ENCODE data around the gene SCUBE2. TPM values are rescaled to one million over a fixed set of nuclear protein-coding genes. Genes with fewer than 3 reads are reported as not detected.
A peak's percentile ranks its signal among the peaks of the same experiment; 100 is the strongest.

Gene SCUBE2
- total RNA-seq, 4 donors from 2014 or later = 0.88 to 66.8 (median 5.9) TPM

DNA sequence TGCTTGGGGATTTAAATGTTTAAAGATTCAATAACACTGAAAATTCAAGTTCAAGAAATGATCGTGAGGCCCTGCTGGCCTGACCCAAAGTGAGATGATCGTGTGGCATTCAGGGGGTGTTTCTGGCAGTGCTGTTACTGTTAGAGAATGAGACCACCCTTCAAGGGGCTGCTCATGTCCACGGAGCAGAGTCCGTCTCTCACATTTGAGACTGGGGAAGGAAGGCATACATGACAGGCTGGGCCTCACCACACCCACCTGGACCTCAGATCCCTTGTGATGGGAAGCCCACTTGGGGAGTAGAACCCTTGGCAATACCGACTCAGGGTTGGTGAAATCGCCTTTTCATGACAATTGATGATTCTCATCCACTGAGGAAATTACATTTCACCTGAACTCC lies 71.5 kb downstream of the SCUBE2 start:
- intact Hi-C loops (cut with DNase I; ENCODE audit: low total_unique reads) = loop anchor here (10.0 kb wide), 1 partner anchor 115 kb away; no protein-coding TSS in a partner anchor
- no peak for DNase-seq
- H3K9me3 ChIP-seq = no peaks in the 10 kb centered on the region
- H3K27me3 ChIP-seq = no peaks in the 10 kb centered on the region
- no peaks in the 10 kb centered on the region for H3K4me1 ChIP-seq
- TF ChIP-seq POLR2A (IDR thresholded peaks at IDR 0.05) (no peak), CTCF (IDR thresholded peaks at IDR 0.05) (no peak)
- H3K36me3 ChIP-seq = no peaks in the 10 kb centered on the region
- H3K4me3 ChIP-seq = no peak overlapping the region
- no peak overlapping the region for H3K27ac ChIP-seq

DNA sequence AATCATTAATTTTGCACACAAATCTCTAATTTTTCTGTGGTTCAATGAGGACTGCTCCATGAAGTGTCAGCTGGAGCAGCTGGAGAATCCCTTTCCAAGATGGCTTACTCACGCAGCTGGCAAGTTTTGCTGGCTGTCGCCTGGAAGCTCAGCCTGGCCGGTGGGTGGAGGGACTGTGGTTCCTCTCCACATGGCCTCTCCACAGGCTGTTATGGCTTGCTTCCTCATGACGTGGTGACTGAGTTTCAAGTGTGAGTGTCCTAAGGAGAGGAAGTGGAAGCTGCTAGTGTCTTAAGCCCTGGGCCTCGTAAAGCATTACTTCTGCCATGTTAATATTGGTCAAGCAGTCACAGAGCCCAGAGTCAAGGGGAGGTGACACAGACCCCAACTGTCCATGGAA lies 73.6 kb downstream of the SCUBE2 start:
- H3K4me3 ChIP-seq = no peak overlapping the region
- TF ChIP-seq POLR2A (IDR thresholded peaks at IDR 0.05) = no peak
- no peak overlapping the region for H3K27ac ChIP-seq
- DNase-seq = peak; percentile 32 to 56
- no peaks in the 10 kb centered on the region for H3K4me1 ChIP-seq
- H3K36me3 ChIP-seq = no peaks in the 10 kb centered on the region
- no peaks in the 10 kb centered on the region for H3K27me3 ChIP-seq
- no peaks in the 10 kb centered on the region for H3K9me3 ChIP-seq
- intact Hi-C loops (cut with DNase I; ENCODE audit: low total_unique reads) = loop anchor here (10.0 kb wide), 1 partner anchor 117 kb away; no protein-coding TSS in a partner anchor

- Histone ChIP-seq H3K27me3 (no peaks in the 10 kb centered on the region), H3K9me3 (no peaks in the 10 kb centered on the region), H3K27ac (no peak overlapping the region), H3K4me1 (no peaks in the 10 kb centered on the region), H3K36me3 (no peaks in the 10 kb centered on the region), H3K4me3 (no peak overlapping the region)
- intact Hi-C loops (cut with DNase I; ENCODE audit: low total_unique reads) = loop anchor here (10.0 kb wide), 1 partner anchor 118 kb away; no protein-coding TSS in a partner anchor
- no peak for DNase-seq
- no peak for TF ChIP-seq CTCF (IDR thresholded peaks at IDR 0.05)
These were observed 74.3 kb downstream of the SCUBE2 start for GRCh38 chr11:9016916-9017642.

DNA sequence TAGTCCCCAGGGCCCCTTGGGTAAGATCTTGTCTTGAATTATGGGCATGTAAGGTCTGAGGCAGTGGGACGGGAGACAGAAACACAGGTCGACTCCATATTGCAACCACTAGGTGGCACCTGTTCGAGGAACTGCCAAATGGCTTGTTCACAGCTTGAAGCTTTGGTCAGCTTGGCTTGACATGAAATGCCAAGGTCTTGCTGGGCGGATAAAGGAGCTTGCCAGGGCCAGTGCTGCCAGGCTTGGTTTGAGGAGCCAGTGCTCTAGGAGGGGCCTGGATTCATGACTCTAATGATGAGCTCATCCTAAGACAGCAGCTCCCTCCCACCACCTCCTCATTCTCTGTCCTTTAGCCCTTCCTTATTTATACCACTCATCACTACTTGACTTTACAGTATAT lies 75.7 kb downstream of the SCUBE2 start:
- intact Hi-C loops (cut with DNase I; ENCODE audit: low total_unique reads) = loop anchor here (10.0 kb wide), 1 partner anchor 119 kb away; no protein-coding TSS in a partner anchor
- peak; percentile 68 to 81 (median 71) for TF ChIP-seq CTCF (IDR thresholded peaks at IDR 0.05)
- no peak for TF ChIP-seq POLR2A (IDR thresholded peaks at IDR 0.05)
- peak; percentile 50 to 68 for DNase-seq
- Histone ChIP-seq H3K9me3 (no peaks in the 10 kb centered on the region), H3K36me3 (no peaks in the 10 kb centered on the region), H3K4me1 (no peaks in the 10 kb centered on the region), H3K27me3 (no peaks in the 10 kb centered on the region), H3K27ac (no peak overlapping the region), H3K4me3 (no peak overlapping the region)

DNA sequence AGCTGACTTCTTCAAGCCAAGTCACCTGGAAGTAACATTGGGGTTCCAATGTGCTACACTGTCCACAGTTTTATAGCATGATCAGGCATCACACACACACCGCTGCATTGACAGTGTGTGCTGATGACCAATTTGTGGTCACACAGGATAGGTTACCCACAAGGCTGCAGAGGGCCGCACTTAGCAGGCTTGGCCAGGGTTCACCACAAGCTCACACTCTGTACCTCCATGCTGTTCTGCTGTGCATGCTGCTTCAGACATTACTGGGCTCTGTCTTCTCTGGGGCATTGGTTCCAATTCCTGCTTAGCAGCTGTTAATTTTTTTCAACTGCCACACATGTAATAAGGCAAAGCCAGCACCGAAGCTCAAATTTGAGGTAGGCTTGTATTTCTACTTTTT lies 76.6 kb downstream of the SCUBE2 start:
- intact Hi-C loops (cut with DNase I; ENCODE audit: low total_unique reads) = loop anchor here (10.0 kb wide), 1 partner anchor 120 kb away; no protein-coding TSS in a partner anchor
- TF ChIP-seq CTCF (IDR thresholded peaks at IDR 0.05) (no peak), POLR2A (IDR thresholded peaks at IDR 0.05) (no peak)
- Histone ChIP-seq H3K36me3 (no peaks in the 10 kb centered on the region), H3K27me3 (no peaks in the 10 kb centered on the region), H3K4me3 (no peak overlapping the region), H3K4me1 (no peaks in the 10 kb centered on the region), H3K9me3 (no peaks in the 10 kb centered on the region), H3K27ac (no peak overlapping the region)
- DNase-seq = no peak
